IMR-90 (cell line): ENCODE data around the gene HEXA. TPM values are rescaled to one million over a fixed set of nuclear protein-coding genes. Genes with fewer than 3 reads are reported as not detected.

Source experiments
- ATAC-seq: fragments of 200-7000 bp; cut with Tn5 transposase; 2 replicates; pipeline ENCODE4 v1.9.1; 2020; ENCODE audit warnings: low read depth, mild to moderate bottlenecking, moderate library complexity
- BruUV-seq: library from RNA; stranded (reverse); fragments of 400-500 nt; replicated peaks from 2 replicates; lab custom pipeline; 2021; lab: Mats Ljungman, UMichigan
- CTCF ChIA-PET: fragments of 300-600 bp; formaldehyde crosslinking; extraction: SDS; loops from one replicate; lab custom pipeline; 2021; ENCODE audit warnings: antibody characterized with exemption; lab: Yijun Ruan, JAX
- POLR2A ChIA-PET: fragments of 300-600 bp; sonication (Branson Sonifier 250); formaldehyde crosslinking; loops from one replicate; lab custom pipeline; 2022; ENCODE audit warnings: antibody characterized with exemption; ENCODE audit not compliant: unreplicated experiment; lab: Charles Lee
- DNase-seq: peaks from one replicate; pipeline ENCODE4 v3.0.0; 2013
- H2AFZ ChIP-seq: replicated peaks from 2 replicates; pipeline ENCODE3; 2013; ENCODE audit warnings: low read length, mild to moderate bottlenecking; ENCODE audit not compliant: poor library complexity
- H2AK5ac ChIP-seq: 2 replicates; pipeline ENCODE4 v1.6.1; 2013; ENCODE audit warnings: low read depth, low read length, inconsistent platforms
- H2AK9ac ChIP-seq: replicated peaks from 2 replicates; pipeline ENCODE3; 2013; ENCODE audit warnings: mild to moderate bottlenecking, low read depth, low read length, moderate library complexity; ENCODE audit not compliant: poor library complexity
- H2BK120ac ChIP-seq: 2 replicates; pipeline ENCODE4 v1.6.1; 2013; ENCODE audit warnings: low read depth, low read length, inconsistent platforms
- H2BK15ac ChIP-seq: 3 replicates; pipeline ENCODE4 v1.6.1; 2013; ENCODE audit warnings: low read depth, low read length, inconsistent platforms
- H2BK20ac ChIP-seq: 2 replicates; pipeline ENCODE4 v1.6.1; 2013; ENCODE audit warnings: low read depth, mild to moderate bottlenecking, inconsistent platforms, low read length, moderate library complexity
- H2BK5ac ChIP-seq: 2 replicates; pipeline ENCODE4 v1.6.1; 2013; ENCODE audit warnings: mild to moderate bottlenecking, low read depth, low read length, inconsistent platforms; ENCODE audit not compliant: poor library complexity, severe bottlenecking
- H3K14ac ChIP-seq: replicated peaks from 2 replicates; pipeline ENCODE4 v1.6.1; 2013; ENCODE audit warnings: low read depth, low read length, inconsistent platforms
- H3K18ac ChIP-seq: 2 replicates; pipeline ENCODE4 v1.6.1; 2013; ENCODE audit warnings: low read depth, low read length, control low read depth
- H3K23ac ChIP-seq: 2 replicates; pipeline ENCODE4 v1.6.1; 2013; ENCODE audit warnings: low read depth, low read length, inconsistent platforms
- H3K27ac ChIP-seq: 2 replicates; pipeline ENCODE4 v1.5.1; 2013; ENCODE audit warnings: mild to moderate bottlenecking, control low read depth, low read length; ENCODE audit not compliant: insufficient read depth
- H3K27me3 ChIP-seq: 2 replicates; pipeline ENCODE4 v1.6.1; 2013; ENCODE audit warnings: low read length; ENCODE audit not compliant: control insufficient read depth, insufficient read depth
- H3K36me3 ChIP-seq: 2 replicates; pipeline ENCODE4 v1.6.1; 2013; ENCODE audit warnings: low read length, mixed read lengths; ENCODE audit not compliant: control insufficient read depth, insufficient read depth
- H3K4ac ChIP-seq: 2 replicates; pipeline ENCODE4 v1.6.1; 2013; ENCODE audit warnings: low read depth, low read length, inconsistent platforms
- H3K4me1 ChIP-seq: 2 replicates; pipeline ENCODE4 v1.6.1; 2013; ENCODE audit warnings: low read length, mixed read lengths; ENCODE audit not compliant: control insufficient read depth, insufficient read depth
- H3K4me2 ChIP-seq: 2 replicates; pipeline ENCODE4 v1.6.1; 2013; ENCODE audit warnings: low read depth, mild to moderate bottlenecking, control low read depth, low read length, moderate library complexity
- H3K4me3 ChIP-seq: 2 replicates; pipeline ENCODE4 v1.5.1; 2013; ENCODE audit warnings: low read depth, mild to moderate bottlenecking, control low read depth, low read length, moderate library complexity; ENCODE audit not compliant: insufficient read depth
- H3K56ac ChIP-seq: 2 replicates; pipeline ENCODE4 v1.6.1; 2013; ENCODE audit warnings: low read length, inconsistent platforms; ENCODE audit not compliant: insufficient read depth; ENCODE audit errors: extremely low read depth
- H3K79me1 ChIP-seq, 2 experiments: 2 replicates each; pipeline ENCODE4 v1.6.1; 2013; ENCODE audit warnings: low read length in 2 of 2, inconsistent platforms in 1 of 2, low read depth in 1 of 2
- H3K9ac ChIP-seq: 2 replicates; pipeline ENCODE4 v1.6.1; 2013; ENCODE audit warnings: low read depth, low read length, control low read depth
- H3K9me1 ChIP-seq: 2 replicates; pipeline ENCODE4 v1.6.1; 2013; ENCODE audit warnings: low read length, inconsistent platforms; ENCODE audit not compliant: insufficient read depth
- H3K9me3 ChIP-seq: 2 replicates; pipeline ENCODE4 v1.6.1; 2013; ENCODE audit warnings: low read length; ENCODE audit not compliant: control insufficient read depth, insufficient read depth
- H4K20me1 ChIP-seq: 2 replicates; pipeline ENCODE4 v1.6.1; 2013; ENCODE audit warnings: low read length, inconsistent platforms; ENCODE audit not compliant: insufficient read depth
- H4K5ac ChIP-seq: 2 replicates; pipeline ENCODE4 v1.6.1; 2013; ENCODE audit warnings: mild to moderate bottlenecking, low read depth, low read length, control low read depth
- H4K8ac ChIP-seq, 2 experiments: 2 replicates each; pipeline ENCODE4 v1.6.1; 2013; ENCODE audit warnings: low read depth in 2 of 2, low read length in 2 of 2, control low read depth in 1 of 2, inconsistent platforms in 1 of 2
- H4K91ac ChIP-seq: 2 replicates; pipeline ENCODE4 v1.6.1; 2013; ENCODE audit warnings: low read depth, low read length, inconsistent platforms; ENCODE audit not compliant: insufficient read depth
- MXI1 ChIP-seq: IDR thresholded peaks from 2 replicates; pipeline ENCODE4 v1.6.1; 2012; ENCODE audit warnings: low read depth, mild to moderate bottlenecking, low read length, moderate library complexity, borderline replicate concordance
- WGBS, 2 experiments: methylation state at CpG; one replicate each; pipeline versions ENCODE4 v1.1.5 to v1.1.7; 2013; ENCODE audit warnings: missing lambda C conversion rate in 2 of 2; ENCODE audit not compliant: insufficient read length in 1 of 2; ENCODE audit errors: extremely low coverage in 2 of 2; 5-methylcytosine and 5-hydroxymethylcytosine counted together
- dilution Hi-C: fragments of 300-500 bp; cut with HindIII; formaldehyde crosslinking; loops from one replicate; pipeline ENCODE4 v1.14.3; 2018; ENCODE audit warnings: low sequenced_read_pairs; ENCODE audit not compliant: unreplicated experiment
- in situ Hi-C: fragments of 300-500 bp; cut with MboI; formaldehyde crosslinking; loops from 3 replicates; pipeline ENCODE4 v1.14.3; 2019; ENCODE audit warnings: low sequenced_read_pairs, inconsistent platforms, mixed read lengths
- intact Hi-C: fragments of 100-400 bp; cut with micrococcal nuclease; formaldehyde crosslinking; loops from 2 replicates; pipeline ENCODE4 v1.10.0; 2022
- polyA plus RNA-seq, 3 experiments: library from polyadenylated mRNA; depleted of rRNA; stranded (reverse); fragments of >200 nt; gene quantifications; 2 replicates each; pipeline ENCODE4 v1.2.3, GENCODE V29; 2012; ENCODE audit warnings: low replicate concordance in 1 of 3
- total RNA-seq: library from RNA; depleted of rRNA; stranded (reverse); fragments of >200 nt; gene quantifications from 2 replicates; pipeline ENCODE4 v1.2.3, GENCODE V29; 2012
- TF ChIP-seq, protein P1 (sequence below): fragments of 150-350 bp; IDR thresholded peaks from 2 replicates; pipeline ENCODE4 v1.6.1; 2017; ENCODE audit warnings: mild to moderate bottlenecking, antibody characterized with exemption, low read length, low read depth

The HEXA gene
- total and polyA plus RNA-seq, 2 of the 4 experiments (the other 2 are of a cell fraction) = 19.4 to 115 TPM

GRCh38 chr15:72380743-72381142 is 4.9 kb upstream of the HEXA start:
- Histone ChIP-seq H3K9ac (no peak overlapping the region), H2BK5ac (no peak overlapping the region), H4K20me1 (no peaks in the 10 kb centered on the region), H3K18ac (no peak overlapping the region), H3K14ac (no peak overlapping the region), H2BK20ac (no peak overlapping the region), H3K27ac (no peak overlapping the region), H3K9me3 (no peaks in the 10 kb centered on the region), H2AK5ac (no peak overlapping the region), H3K79me1 (peaks cover 0 to 8% of the 10 kb centered on the region in 2 experiments; a peak in 2 of 4 replicates), H3K4ac (no peak overlapping the region), H3K4me1 (no peaks in the 10 kb centered on the region), H3K27me3 (peaks cover 29% of the 10 kb centered on the region), H3K36me3 (no peaks in the 10 kb centered on the region), H3K4me2 (no peak overlapping the region), H3K23ac (no peak overlapping the region), H2BK15ac (no peak overlapping the region), H4K5ac (no peak overlapping the region), H2BK120ac (no peak overlapping the region), H3K56ac (no peak overlapping the region), H2AFZ (no peak overlapping the region), H4K91ac (no peak overlapping the region), H2AK9ac (no peak overlapping the region), H3K9me1 (no peaks in the 10 kb centered on the region), H4K8ac (no peak overlapping the region), H3K4me3 (no peak overlapping the region)
- DNase-seq = no peak
- TF ChIP-seq, protein P1, sequence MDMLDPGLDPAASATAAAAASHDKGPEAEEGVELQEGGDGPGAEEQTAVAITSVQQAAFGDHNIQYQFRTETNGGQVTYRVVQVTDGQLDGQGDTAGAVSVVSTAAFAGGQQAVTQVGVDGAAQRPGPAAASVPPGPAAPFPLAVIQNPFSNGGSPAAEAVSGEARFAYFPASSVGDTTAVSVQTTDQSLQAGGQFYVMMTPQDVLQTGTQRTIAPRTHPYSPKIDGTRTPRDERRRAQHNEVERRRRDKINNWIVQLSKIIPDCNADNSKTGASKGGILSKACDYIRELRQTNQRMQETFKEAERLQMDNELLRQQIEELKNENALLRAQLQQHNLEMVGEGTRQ = no peak
- TF ChIP-seq MXI1 = no peak
- ChIA-PET POLR2A (no interaction called here), CTCF (no interaction called here)
- in situ Hi-C loops = no loop called here
- BruUV-seq = no TSS peak
- whole genome bisulfite sequencing, 2 experiments = no CpG with 5 or more reads among the region's 4 CpGs
- intact Hi-C loops = no loop called here
- no peak for ATAC-seq
- dilution Hi-C loops = no loop called here
